Activated T-cell treated with anti-CD3 and anti-CD28 coated beads, Interleukin-2, amount 50 U/mL, for 1 hour (primary cell): ENCODE results near the gene EXOC4.

Experiments used
- DNase-seq: peaks from one replicate; pipeline ENCODE4 v3.0.0-alpha.2; 2020

The EXOC4 gene

DNA sequence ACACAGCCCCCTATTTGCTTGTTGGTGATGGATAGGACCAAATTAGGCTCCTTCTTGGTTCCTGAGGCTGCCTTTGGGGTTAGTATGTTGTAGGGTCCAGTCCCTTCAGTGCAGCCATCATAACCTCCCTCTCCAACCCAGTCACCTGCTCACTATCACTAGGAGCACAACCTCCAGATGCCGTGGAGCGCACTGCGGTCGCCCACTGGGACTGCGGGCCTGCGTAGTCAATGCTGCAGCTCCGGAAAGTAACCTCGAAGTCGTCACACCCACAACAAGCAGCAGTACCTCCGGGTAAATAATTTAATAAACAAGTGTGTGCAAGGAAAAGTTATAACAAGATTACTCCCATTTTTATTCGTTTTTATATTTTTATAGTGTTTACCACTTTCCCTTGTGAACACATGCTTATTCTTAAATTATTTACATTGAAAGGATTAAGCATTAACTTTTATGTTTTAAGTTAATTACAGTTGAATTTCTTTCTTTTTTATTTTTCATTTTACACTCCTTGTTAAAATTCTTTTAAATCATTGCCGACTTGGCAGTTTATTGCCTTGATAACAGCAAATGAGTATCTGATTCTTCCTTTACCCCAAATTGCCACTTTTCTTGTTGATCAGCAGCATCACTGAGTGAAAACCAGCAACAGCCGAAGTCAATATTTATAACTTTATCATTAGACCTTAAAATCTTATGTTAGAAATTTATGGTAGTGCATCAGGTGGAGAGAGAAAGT lies 474.8 kb downstream of the EXOC4 start:
- no peak for DNase-seq

DNA sequence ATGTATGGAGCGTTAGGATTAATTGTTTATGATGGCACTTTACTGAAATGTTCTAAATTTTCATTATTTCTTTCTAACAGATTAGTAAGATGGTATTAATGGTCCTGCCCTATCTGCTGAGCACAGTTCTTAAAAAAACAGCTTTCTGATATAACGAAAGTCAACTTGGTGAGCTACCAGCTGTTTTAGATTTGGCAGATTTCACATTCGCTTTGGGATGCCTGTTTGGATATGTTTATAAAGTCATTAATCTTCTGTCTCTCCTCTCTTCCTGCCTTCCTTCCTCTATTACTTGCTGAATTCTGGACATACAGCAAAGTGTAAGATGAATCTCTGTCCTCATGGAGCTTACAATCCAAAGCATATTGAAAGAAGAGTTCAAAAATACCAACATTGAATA lies 477.5 kb downstream of the EXOC4 start:
- DNase-seq = no peak

DNA sequence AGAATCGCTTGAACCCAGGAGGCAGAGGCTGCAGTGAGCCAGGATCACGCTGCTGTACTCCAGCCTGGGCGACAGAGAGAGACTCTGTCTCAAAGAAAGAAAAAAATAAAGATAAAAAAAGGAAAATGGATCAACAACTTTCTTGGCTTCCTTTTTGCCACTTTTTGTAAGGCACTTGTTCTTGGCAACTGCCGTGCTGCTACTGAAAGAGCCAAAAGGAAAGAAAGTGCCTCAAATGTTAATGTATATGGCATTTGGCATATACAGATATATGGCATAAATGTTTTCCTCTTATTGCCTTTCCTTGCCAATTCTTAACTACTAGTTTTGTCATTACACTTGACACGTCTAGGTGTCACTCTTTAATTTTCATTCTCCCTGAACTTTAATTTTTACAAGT lies 480.5 kb downstream of the EXOC4 start:
- DNase-seq = no peak

DNA sequence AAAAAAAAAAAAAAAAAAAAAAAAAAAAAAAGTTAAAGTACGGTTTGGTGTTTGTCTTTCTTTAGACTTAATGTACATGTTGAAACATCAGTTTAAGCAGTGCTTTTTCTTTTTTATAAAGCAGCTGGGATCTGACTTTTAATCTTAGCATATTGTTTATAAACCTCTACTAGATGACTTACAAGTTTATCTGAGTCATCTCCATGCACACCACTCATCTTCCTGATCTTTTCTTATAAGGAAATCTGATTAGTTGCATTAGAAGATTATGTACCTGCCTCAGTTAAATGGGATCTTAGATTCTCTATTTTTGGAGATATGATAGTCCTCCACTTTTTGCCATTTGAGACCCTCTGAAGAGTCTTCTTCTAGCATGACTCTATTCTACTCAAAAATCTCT lies 482.3 kb downstream of the EXOC4 start:
- no peak for DNase-seq

DNA sequence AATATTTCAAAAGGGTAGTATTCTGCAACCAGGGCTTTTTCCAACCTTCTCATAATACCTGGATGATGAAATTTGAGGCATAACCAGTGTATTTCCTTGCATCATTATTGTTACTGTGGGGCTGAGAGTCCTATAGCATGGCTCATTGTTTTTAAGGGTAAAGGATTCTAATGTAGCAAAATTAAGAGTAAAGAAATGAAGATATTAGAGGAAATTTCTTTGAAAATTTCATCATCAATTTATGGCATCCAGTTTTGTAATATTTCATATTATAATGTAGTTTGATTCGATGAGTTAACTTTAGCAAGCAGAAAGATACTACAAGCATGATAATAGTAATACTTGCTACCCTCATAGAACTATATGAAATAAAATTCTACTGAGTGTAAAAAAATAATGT lies 486.9 kb downstream of the EXOC4 start:
- DNase-seq = no peak

DNA sequence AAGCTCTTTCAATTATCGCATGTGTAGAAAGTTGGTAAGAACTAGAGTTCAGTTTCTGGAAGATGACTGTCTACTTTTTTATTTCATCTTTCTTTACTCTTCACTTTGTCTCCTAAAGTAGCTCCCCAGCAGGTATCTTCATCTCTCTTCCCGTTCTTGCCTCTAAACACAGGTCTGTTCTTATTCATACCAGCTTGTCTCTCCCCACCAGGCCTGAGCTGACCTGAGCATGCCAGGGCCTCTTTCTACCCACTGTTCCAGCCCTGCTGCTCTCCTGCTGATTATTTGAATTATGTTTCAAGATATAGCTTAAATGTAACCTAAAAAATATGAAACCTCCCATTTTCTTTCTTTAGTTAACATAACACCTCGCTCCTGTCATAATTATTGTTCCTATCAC lies 488.2 kb downstream of the EXOC4 start:
- no peak for DNase-seq

DNA sequence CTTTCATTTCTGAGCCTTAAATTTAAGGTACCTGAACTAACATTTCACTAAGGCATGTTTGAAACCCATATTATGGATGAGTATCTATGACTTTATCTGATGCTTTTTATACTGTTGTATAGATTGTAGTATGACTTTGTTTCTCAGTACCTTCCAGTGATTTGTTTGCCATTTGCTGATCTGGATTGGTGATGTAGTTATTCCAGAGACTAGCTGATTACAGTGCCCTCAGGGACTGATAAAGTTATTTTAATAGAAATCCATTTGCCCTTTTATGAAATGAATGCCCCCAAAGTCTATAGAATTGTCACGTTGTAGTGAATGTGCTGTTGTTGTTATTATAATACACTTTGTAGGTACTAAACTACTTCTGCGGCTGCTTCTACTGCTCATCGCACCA lies 488.8 kb downstream of the EXOC4 start:
- DNase-seq = no peak

DNA sequence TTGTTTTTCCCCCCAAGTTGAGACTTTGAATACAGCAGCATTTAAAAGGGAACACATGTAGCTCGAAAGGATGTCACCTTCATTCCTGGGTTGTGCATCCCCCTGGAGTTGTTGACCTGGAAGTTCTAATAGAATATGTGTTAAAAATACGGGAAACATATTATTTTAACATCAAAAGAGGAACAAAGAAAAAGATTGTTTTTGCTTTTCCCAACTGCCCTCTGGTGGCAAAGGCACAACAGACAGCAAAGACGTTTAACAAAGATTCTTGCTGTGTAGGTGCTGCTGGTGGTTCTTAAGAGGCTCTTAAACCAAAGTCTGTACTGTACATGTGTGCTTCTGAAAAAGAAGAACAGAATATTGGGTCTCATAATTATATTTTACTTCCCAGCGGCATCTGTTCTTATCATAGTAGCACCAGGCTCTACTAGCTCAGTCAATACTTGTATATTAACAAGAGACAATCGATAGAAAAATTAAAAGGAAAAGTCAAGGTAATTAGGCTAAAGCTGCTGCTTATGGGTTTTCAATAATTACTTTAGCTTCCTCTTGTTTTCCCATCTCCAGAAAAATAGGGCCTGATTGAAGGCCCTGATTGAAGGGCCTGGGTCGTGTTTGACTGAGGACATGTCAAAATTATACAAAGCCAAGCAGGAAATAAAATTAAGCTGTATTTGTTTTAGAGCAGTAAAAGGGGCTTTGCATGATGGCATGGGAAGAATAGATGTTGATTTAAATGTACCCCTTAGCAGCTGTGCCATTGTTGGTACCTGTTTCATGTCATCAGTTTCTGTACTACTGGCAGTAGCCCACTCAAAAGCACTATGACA lies 490.0 kb downstream of the EXOC4 start:
- DNase-seq = no peak

DNA sequence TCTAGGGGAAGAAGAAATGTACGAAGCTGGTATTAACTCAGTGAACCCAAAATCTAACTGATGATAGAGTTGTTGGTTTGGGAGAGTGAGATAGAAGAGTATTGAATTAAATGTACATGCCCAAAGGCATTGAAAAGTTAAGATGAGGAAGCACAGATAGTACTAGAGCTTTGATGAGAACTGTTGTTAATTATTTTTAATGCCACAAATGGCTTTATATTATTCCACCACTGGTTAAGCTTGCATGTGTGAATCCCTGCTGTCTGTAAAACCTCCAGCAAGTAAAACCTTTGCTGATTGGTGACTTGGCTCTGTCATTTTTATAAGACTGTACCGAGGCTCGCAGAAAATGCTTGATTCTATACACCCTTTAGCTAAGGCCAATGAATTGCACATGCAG lies 491.6 kb downstream of the EXOC4 start:
- DNase-seq = no peak

DNA sequence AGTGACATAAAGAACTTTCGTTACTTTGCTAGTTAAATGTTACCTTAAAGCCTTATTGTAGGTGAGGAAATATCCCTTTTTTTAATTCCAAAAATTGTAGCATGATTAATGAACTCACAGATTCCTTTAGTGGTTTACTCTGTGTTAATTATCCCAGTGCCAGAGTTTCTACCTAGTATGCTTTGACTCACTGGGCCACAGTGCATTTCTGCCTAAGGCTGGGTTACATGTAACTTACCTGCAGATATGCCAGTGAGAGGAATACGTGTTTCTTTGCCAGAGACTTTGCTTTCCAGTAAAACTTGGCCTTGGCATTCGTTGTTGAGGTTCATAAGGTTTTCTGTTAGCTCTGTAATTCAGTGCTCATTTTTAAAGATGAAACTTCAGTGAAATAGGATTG lies 493.4 kb downstream of the EXOC4 start:
- DNase-seq = no peak

DNA sequence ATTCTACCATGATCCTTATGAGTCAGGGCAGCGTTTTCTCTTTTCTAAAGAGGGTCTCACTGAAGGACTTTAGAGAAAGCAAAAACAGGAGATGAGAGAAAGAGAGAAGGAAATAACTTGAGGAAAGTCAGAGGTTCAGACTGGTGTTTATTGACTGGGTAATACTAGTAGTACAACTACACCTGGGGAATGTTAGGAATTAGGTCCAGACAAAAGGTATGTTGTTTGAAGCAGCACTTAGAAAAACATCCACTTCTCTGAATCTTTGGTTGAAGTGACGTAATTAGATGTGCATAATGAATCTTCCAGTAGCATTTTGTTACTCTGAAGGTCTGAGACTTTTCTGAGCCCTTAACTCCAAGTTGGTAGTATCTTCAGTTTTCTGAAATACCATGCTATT lies 494.0 kb downstream of the EXOC4 start:
- no peak for DNase-seq

DNA sequence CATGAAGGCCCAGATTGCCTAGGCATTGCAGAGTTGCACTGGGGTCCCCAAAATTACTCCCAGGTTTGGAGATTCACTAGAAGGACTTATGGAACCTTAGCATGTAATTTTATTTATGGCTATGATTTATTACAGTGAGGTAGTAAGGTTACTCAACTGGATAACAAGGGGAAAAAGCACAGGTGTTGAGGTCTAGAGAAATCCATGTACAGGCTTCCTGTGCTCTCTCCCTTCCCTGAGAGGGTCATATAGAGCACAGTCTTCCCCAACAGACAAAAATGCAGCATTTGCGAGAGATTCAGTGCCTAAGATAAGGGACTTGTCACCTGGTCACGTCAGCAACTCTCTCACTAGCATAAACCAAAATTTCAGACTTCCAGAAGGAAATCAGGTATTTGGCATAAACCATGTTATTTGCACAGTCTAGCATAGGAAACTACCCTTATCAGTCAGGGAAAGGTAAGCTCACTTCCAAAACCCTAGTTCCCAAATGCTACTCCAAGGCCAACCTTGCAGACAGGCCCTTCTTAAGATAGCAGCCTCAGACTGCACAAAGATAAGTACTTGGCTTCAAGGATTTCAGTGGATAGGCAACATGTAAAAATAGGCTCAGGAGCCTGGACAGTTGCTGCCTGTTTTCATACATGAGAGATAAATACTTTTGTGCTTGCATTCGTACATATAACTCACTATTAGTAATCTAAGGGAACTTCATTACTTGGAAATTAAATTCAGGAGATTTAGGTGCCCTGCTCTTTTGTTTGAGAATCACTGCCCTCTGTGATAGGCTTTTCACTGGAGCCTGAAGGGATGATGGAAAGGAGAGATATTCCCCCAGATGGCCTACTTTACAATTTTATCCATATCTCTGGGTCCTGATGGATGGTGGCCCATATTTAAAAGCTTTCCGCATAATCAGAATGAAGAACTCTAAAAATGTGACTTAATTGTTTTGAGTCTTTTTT lies 495.8 kb downstream of the EXOC4 start:
- no peak for DNase-seq

DNA sequence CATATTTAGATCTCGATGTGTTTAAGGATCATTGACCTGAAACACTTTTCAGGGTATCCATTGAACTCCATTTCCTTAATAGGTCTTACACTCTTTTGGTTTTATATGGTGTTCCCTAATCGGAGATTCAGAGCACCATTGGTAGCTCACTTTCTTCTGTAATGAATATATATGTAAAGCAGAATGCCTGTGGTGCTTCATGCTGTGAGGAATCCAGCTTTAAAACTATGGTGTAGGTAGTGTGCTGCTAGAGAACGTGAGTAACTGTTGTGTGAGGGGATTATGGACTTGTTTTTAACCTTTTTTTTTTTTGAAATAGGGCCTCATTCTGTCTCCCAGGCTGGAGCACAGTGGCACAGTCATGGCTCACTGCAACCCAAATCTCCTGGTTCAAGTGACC lies 497.4 kb downstream of the EXOC4 start:
- no peak for DNase-seq

DNA sequence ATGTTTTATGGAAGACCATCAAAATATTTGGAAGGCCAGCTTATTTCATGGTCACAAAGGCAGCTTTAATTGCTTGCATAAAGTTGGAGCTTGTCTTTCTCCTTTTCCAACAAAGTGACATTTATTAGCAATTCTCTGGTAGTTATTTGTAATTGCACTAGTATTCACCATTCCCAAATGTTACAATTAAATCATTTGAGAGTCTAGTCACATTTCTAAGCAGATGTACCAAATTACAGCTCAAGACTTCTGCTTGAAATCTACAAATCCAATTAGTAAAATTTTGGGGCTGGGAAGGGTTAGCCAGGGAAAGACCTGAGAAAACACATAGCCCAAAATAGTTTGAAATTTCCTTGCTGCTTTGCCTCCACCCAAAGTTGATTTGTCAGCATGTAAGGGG lies 498.2 kb downstream of the EXOC4 start:
- no peak for DNase-seq

DNA sequence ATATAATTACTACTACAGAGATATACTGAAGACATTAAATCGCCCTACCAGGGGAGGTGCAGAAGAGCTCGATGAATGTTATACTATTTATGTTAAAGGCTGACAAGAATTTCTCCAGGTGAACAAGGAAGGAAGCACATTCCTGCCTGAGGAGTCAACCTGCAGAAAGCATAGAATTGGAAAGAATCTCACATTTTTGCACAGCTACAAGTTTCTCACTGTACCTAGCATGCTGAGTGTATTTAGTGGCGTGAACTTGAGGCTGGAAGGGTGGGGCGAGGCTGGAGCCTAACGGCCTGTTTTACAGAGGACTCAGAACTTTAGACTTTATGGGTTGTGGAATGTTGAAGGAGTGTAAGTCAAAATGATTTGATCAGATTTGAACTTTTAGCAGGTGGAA lies 500.6 kb downstream of the EXOC4 start:
- no peak for DNase-seq

DNA sequence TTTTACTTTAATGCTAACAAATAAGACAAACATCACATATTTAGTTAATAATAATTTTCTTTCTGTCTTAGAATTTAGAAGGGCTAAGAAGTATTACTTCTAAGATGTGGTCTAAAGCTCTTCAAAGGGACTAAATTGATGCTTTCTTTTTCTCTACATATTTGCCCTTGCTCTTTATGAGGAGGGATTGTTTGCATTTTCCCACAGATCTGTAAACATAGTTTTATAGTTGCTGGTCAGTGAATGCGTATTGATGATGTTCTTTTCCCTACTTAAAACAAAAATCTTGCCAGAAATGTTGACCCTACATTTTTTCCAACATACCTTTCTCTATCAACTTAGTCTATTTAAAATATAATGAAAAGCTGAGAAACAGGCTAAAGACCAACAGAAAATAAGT lies 501.8 kb downstream of the EXOC4 start:
- no peak for DNase-seq

DNA sequence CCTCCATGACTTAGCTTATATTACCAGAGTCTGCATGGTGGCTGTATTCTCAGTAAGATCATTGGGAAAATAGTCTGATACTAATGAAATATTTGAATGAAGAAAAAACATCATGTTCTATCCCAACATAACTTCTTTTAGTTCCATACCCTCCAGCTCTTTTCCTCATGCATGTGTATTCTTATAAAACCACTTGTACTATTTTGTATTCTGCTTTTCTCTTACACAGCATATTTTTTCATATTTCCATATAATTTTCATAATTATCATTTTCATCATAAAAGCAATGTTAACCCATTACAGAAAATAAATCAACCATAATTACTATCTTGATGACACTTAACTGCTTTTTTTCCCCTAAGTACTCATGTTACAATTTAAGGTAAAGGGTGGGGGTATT lies 503.0 kb downstream of the EXOC4 start:
- DNase-seq = no peak

DNA sequence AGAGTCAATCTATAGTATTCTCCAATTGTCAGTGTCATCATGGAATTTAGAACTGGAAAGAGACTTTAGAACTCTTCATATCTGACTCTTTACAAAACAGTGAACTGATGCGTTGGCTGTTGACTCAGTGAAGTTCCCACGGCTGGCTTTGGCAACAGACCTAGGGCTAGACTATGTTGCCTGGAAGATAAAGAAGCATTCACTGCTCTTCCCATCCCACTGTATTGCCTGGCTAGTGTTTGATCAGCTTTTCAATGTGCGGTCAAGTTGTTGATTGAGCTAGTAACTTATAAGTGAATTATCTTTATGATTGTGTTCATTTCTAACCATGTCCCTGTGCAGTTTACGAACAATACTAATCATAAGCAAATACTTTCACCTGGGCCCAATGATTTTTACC lies 508.6 kb downstream of the EXOC4 start:
- DNase-seq = no peak

DNA sequence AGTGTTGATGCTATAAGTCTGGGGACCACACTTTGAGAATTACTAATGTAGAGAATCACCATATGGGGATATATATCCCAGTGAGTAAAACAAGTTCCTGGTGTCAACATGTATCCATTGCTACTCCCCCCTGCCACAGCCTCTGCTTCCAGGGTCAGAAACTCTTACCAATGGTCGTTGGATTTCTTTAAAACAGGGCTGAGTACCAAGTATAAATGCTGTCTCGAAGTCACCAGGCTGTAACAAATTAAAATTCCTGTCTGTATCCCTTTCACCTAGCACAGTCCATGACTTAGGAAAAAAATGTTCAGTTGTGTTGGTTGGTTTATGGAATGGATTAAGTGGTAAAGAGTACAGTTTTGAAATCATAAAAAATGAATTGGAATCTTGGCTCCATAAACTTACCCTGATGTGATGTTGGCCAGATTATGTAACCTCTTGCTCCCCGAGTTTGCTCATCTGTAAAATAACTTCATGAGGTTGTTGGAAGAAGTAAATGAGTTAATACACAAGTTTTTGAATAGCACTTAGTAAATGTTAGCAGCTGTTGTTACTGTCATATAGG lies 510.3 kb downstream of the EXOC4 start:
- no peak for DNase-seq

DNA sequence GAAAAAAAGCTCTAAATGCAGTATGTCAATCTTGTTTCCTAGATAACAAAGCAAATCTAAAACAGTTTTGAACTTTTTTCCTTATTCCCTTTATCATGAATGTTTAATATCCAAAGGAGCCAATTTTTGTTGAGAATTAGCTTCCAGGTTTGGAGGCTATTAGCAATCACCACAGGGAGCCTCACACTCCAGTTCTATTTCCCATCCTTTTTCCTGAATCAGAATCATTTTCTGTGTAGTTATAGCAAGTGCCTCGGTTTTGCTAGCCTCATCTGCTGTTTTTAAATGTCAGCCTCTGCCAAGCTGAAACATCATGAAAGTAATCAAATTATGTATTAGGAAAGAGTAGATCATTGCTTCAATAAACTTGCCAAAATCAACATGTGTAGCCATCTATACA lies 516.8 kb downstream of the EXOC4 start:
- no peak for DNase-seq

DNA sequence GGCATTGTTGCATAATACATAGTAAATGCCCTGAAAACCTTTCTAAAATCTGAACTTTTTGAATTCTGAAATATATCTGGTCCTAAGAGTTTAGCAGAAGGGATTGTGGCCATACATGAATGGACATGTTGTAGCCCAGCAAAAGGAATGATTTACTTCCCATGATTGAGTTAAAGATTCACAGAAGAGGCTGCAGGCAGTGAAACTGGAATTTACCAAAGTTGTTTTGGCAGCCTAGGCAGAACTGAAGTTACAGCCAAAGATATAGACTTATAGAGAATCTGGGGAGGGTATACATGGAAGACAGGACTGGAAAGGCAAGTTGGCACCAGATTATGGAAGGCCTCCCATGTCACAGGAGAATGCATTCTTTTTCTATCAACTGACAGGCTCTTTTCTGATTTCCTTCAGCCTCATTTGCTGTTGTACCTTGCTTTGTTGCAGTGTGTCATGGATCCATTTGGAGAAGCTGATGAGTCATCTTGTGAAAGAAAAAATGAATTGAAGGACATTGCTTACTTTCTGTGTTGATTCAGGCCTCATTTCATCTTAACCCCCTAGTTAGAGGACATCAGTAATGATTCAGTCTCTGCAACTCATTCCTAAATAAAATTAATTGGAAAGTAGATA lies 518.1 kb downstream of the EXOC4 start:
- no peak for DNase-seq

DNA sequence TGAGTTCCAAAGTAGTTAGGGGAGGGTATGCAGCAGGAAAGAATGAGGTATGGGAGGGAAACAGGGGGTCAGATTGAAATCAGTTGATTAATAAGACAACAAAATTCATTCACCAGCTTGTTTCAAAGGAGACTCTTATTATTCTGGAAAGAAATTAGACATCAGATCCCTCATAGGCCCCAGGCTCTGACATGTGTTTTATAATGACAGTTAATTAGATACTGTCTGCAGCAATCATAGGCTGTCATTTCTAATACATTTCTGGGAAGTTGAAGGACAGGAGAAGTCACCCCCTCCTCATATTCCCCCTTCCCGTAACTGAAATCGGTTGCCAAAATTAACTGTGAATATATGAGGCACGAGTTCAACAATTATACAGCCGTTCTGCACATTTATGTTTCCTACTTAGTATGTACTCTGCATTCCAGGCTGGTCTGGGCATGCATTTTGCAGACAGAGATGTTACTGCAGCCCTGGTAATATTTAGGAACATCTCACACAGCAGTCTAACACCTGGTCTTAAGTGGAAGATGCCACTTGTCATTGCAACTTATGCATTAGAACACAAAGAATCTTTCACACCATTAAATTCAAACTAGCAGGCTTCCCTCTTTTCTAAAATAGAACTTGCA lies 519.0 kb downstream of the EXOC4 start:
- DNase-seq = no peak
